T-cell (primary cell): ENCODE measurements around the gene LGALS7. TPM values are rescaled to one million over a fixed set of nuclear protein-coding genes. Genes with fewer than 3 reads are reported as not detected.
"Not testable (repeated sequence)": the region's sequence is repeated elsewhere in the genome, so short reads cannot be mapped to it uniquely, and the experiment has no call there.

ENCODE experiments used
- ATAC-seq, 4 experiments: fragments of 200-7000 bp in 3 of 4; fragments of 150-1000 bp in 1 of 4; cut with Tn5 transposase; replicated peaks in 1 of 4; 1 replicate in 3 of 4; 2 replicates in 1 of 4; pipeline ENCODE4 v1.10.0; 2021; ENCODE audit warnings: moderate library complexity in 3 of 4, mild to moderate bottlenecking in 2 of 4, moderate number of reproducible peaks in 1 of 4
- CTCF ChIA-PET, 2 donors: fragments of 300-600 bp; sonication (Branson Sonifier 250); formaldehyde crosslinking; loops; one replicate each; lab custom pipeline; 2022; ENCODE audit warnings: antibody characterized with exemption in 2 of 2; lab: Charles Lee
- POLR2A ChIA-PET, 2 donors: fragments of 300-600 bp; sonication (Branson Sonifier 250); formaldehyde crosslinking; loops; one replicate each; lab custom pipeline; 2022; ENCODE audit warnings: antibody characterized with exemption in 2 of 2; lab: Charles Lee
- DNase-seq, 35 experiments: peaks; one replicate each; pipeline versions ENCODE4 v3.0.0 to v3.0.0-alpha.2; 2013 to 2023
- H3K27ac ChIP-seq: one replicate; pipeline ENCODE4 v1.5.1; 2013; ENCODE audit warnings: low read length
- H3K27me3 ChIP-seq, 2 experiments: replicated peaks in 1 of 2; 1 replicate in 1 of 2; 2 replicates in 1 of 2; pipeline versions ENCODE4 v1.6.1 to v1.7.0; 2013; ENCODE audit warnings: low read length in 1 of 2, mixed read lengths in 1 of 2; ENCODE audit not compliant: control insufficient read depth in 2 of 2, insufficient read depth in 2 of 2; ENCODE audit errors: extremely low read depth in 1 of 2
- H3K36me3 ChIP-seq, 2 donors: 1 replicate in 1 of 2; 2 replicates in 1 of 2; pipeline versions ENCODE4 v1.6.1 to v1.7.0; 2013; ENCODE audit warnings: low read length in 1 of 2; ENCODE audit not compliant: control insufficient read depth in 2 of 2, insufficient read depth in 1 of 2; ENCODE audit errors: extremely low read depth in 1 of 2
- H3K4me1 ChIP-seq, 2 experiments: 1 replicate in 1 of 2; 2 replicates in 1 of 2; pipeline versions ENCODE4 v1.6.1 to v1.7.0; 2013; ENCODE audit warnings: low read length in 2 of 2, mixed read lengths in 1 of 2; ENCODE audit not compliant: insufficient read depth in 2 of 2, control insufficient read depth in 1 of 2; ENCODE audit errors: extremely low read depth in 1 of 2
- H3K4me3 ChIP-seq, 2 donors: 1 replicate in 1 of 2; 2 replicates in 1 of 2; pipeline versions ENCODE4 v1.5.1 to v1.7.0; 2013; ENCODE audit warnings: mild to moderate bottlenecking in 2 of 2, low read length in 1 of 2, moderate library complexity in 1 of 2; ENCODE audit not compliant: control insufficient read depth in 1 of 2; ENCODE audit errors: extremely low read depth in 1 of 2
- H3K9me3 ChIP-seq: 2 replicates; pipeline ENCODE4 v1.7.0; 2013
- H3K27ac Mint-ChIP-seq, 2 donors: one replicate each; pipeline ENCODE4 v1.8.0; 2020 to 2021; ENCODE audit warnings: mild to moderate bottlenecking in 2 of 2, mixed read lengths in 2 of 2
- H3K27me3 Mint-ChIP-seq, 2 donors: one replicate each; pipeline ENCODE4 v1.8.0; 2021 to 2022; ENCODE audit warnings: mixed read lengths in 2 of 2
- H3K36me3 Mint-ChIP-seq: one replicate; pipeline ENCODE4 v1.8.0; 2021; ENCODE audit warnings: mixed read lengths
- H3K4me1 Mint-ChIP-seq, 3 donors: one replicate each; pipeline ENCODE4 v1.8.0; 2020 to 2022; ENCODE audit warnings: mixed read lengths in 3 of 3, mild to moderate bottlenecking in 1 of 3
- H3K4me3 Mint-ChIP-seq, 3 donors: one replicate each; pipeline ENCODE4 v1.8.0; 2020 to 2022; ENCODE audit warnings: mild to moderate bottlenecking in 3 of 3, mixed read lengths in 3 of 3, moderate library complexity in 3 of 3
- H3K9me3 Mint-ChIP-seq, 3 donors: one replicate each; pipeline ENCODE4 v1.8.0; 2020 to 2022; ENCODE audit warnings: mixed read lengths in 3 of 3
- WGBS: methylation state at CpG from one replicate; pipeline ENCODE4 v1.1.5; 2013; ENCODE audit warnings: missing lambda C conversion rate; ENCODE audit not compliant: insufficient coverage; 5-methylcytosine and 5-hydroxymethylcytosine counted together
- total RNA-seq, 35 experiments: library from RNA in 6 of 35; stranded (reverse) in 6 of 35; fragments of 120-200 nt in 1 of 35; gene quantifications; one replicate each; pipeline versions ENCODE4 v1.2.1 to v1.2.4 and lab custom pipeline; 2013 to 2026

Gene LGALS7
- total RNA-seq (not detected), total RNA-seq (lab: John Stamatoyannopoulos, UW) (0 to 0.08 (median 0) reads per million in 29 experiments)
- not detected for total RNA-seq (2013)

- Mint-ChIP-seq H3K27me3 (no peaks in the 10 kb centered on the region), H3K4me3 (no peak within 1 kb of the TSS), H3K9me3 (no peaks in the 10 kb centered on the region), H3K27ac (peak within 1 kb of the TSS in 1 of 2 donors; percentile 23), H3K4me1 (peaks cover 6 to 7% (median 6%) of the 10 kb centered on the region in 3 donors), H3K36me3 (no peaks in the 10 kb centered on the region)
- no peak within 1 kb of the TSS for H3K4me3 ChIP-seq
- H3K9me3 ChIP-seq = no peaks in the 10 kb centered on the region
- H3K27ac ChIP-seq = no peak within 1 kb of the TSS
- ChIA-PET CTCF (no interaction called here), POLR2A (no interaction called here)
- DNase-seq (no peak), ATAC-seq (no peak)
- H3K4me1 ChIP-seq = peaks cover 0 to 12% of the 10 kb centered on the region in 2 experiments
- H3K36me3 ChIP-seq = no peaks in the 10 kb centered on the region
- peaks cover 0 to 4% of the 10 kb centered on the region in 2 experiments for H3K27me3 ChIP-seq
- WGBS = 100% methylated on average over 1 of the region's 14 CpGs
Observed at GRCh38 chr19:38773469-38774177, at the start of gene LGALS7. TSS of gene LGALS7 (minus strand) at chr19:38773517. CDS start at chr19:38773492, 25 bp downstream.

GRCh38 chr19:38821230-38821825 is 48.0 kb upstream of the LGALS7 start:
- H3K36me3 Mint-ChIP-seq = peaks cover 35% of the 10 kb centered on the region
- H3K27ac Mint-ChIP-seq, H3K9me3 Mint-ChIP-seq, CTCF ChIA-PET, ATAC-seq, H3K27me3 Mint-ChIP-seq, H3K27ac ChIP-seq, POLR2A ChIA-PET, H3K4me3 ChIP-seq, H3K27me3 ChIP-seq, H3K9me3 ChIP-seq, DNase-seq, H3K4me3 Mint-ChIP-seq, H3K4me1 ChIP-seq: not testable (repeated sequence)
- 97% methylated on average over 21 of the region's 29 CpGs for whole genome bisulfite sequencing
- H3K36me3 ChIP-seq = peaks cover 27 to 37% of the 10 kb centered on the region in 2 donors
- peaks cover 31 to 39% (median 33%) of the 10 kb centered on the region in 3 donors for H3K4me1 Mint-ChIP-seq

- Mint-ChIP-seq H3K27me3 (no peaks in the 10 kb centered on the region), H3K4me1 (peaks cover 20 to 27% (median 22%) of the 10 kb centered on the region in 3 donors), H3K27ac (peak overlapping the region in 1 of 2 donors; percentile 11), H3K36me3 (peaks cover 42% of the 10 kb centered on the region), H3K9me3 (no peaks in the 10 kb centered on the region), H3K4me3 (no peak overlapping the region)
- Histone ChIP-seq H3K9me3 (no peaks in the 10 kb centered on the region), H3K27me3 (no peaks in the 10 kb centered on the region), H3K36me3 (peaks cover 37 to 46% of the 10 kb centered on the region in 2 donors), H3K4me3 (no peak overlapping the region), H3K4me1 (no peaks in the 10 kb centered on the region), H3K27ac (no peak overlapping the region)
- DNase-seq = no peak
- no CpG with 5 or more reads among the region's 13 CpGs for WGBS
- ChIA-PET CTCF (interaction anchor here in 1 of 2 donors (1.3 kb wide), 1 partner anchor 12 kb away, joined by 4 read pairs; the partner anchor contains the start of gene ECH1), POLR2A (interaction anchor here (0.5 to 0.7 kb wide), 2 partner anchors 12 to 312 kb away, joined by 3 to 6 read pairs; partner anchors contain the start of gene ECH1 (in 1 of the 2))
- no peak for ATAC-seq
Observed at GRCh38 chr19:38819231-38819920, 46.1 kb upstream of the LGALS7 start.

GRCh38 chr19:38817081-38817480 is 43.8 kb upstream of the LGALS7 start:
- H3K4me1 Mint-ChIP-seq = peaks cover 6 to 10% (median 7%) of the 10 kb centered on the region in 3 donors
- Histone ChIP-seq H3K27ac (no peak overlapping the region), H3K4me1 (no peaks in the 10 kb centered on the region), H3K4me3 (no peak overlapping the region), H3K27me3 (no peaks in the 10 kb centered on the region), H3K9me3 (no peaks in the 10 kb centered on the region), H3K36me3 (peaks cover 30 to 44% of the 10 kb centered on the region in 2 donors)
- ATAC-seq = no peak
- H3K27me3 Mint-ChIP-seq = no peaks in the 10 kb centered on the region
- 94% methylated on average over 11 of the region's 15 CpGs for WGBS
- H3K27ac Mint-ChIP-seq = no peak overlapping the region
- ChIA-PET POLR2A (no interaction called here), CTCF (no interaction called here)
- H3K9me3 Mint-ChIP-seq = no peaks in the 10 kb centered on the region
- DNase-seq = no peak
- peaks cover 24% of the 10 kb centered on the region for H3K36me3 Mint-ChIP-seq
- H3K4me3 Mint-ChIP-seq = no peak overlapping the region

GRCh38 chr19:38816131-38816750 is 42.9 kb upstream of the LGALS7 start:
- Mint-ChIP-seq H3K27me3 (no peaks in the 10 kb centered on the region), H3K27ac (peak overlapping the region in 1 of 2 donors; percentile 6), H3K36me3 (peaks cover 24% of the 10 kb centered on the region), H3K4me1 (peaks cover 6 to 7% (median 7%) of the 10 kb centered on the region in 3 donors), H3K9me3 (no peaks in the 10 kb centered on the region), H3K4me3 (no peak overlapping the region)
- ChIA-PET CTCF (no interaction called here), POLR2A (no interaction called here)
- ATAC-seq (no peak), DNase-seq (no peak)
- Histone ChIP-seq H3K27me3 (no peaks in the 10 kb centered on the region), H3K9me3 (no peaks in the 10 kb centered on the region), H3K4me3 (no peak overlapping the region), H3K36me3 (peaks cover 30 to 44% of the 10 kb centered on the region in 2 donors), H3K4me1 (no peaks in the 10 kb centered on the region), H3K27ac (no peak overlapping the region)
- 93% methylated on average over 11 of the region's 18 CpGs for WGBS
